ENCODE measurements around the gene ZNF627.
"Not testable (repeated sequence)": the region's sequence is repeated elsewhere in the genome, so short reads cannot be mapped to it uniquely, and the experiment has no call there.

ZNF627 gene

DNA sequence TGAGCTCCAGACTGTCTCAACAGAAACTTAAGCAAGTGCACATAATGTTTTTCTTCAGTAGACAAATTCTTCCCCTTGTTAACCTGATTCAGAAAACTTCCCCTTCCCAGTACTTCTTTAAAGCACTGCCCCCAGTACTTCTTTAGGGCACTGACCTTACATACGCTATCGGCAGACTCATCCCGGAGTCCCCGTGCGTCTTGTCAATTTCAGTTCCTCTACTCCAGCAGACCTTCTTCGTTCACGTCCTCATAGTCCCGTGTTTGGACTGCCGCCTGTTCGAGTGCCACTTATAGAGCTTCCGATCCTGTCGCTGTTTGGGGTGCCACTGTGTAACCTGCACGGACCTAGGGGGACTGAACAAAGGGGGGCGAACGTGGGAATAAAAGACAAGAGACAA lies 29.0 kb downstream of the ZNF627 start:
- ATAC-seq (ENCODE audit: low read depth) (no peak), DNase-seq (ENCODE audit: low spot score) (no peak)
- Histone ChIP-seq H3K36me3 (ENCODE audit: low read depth) (no peaks in the 10 kb centered on the region), H3K27me3 (ENCODE audit: insufficient read depth, poor library complexity, severe bottlenecking) (no peaks in the 10 kb centered on the region), H3K9me3 (ENCODE audit: severe bottlenecking) (no peaks in the 10 kb centered on the region), H3K4me1 (ENCODE audit: insufficient read depth, poor library complexity, severe bottlenecking) (no peaks in the 10 kb centered on the region), H3K4me3 (ENCODE audit: severe bottlenecking) (no peak overlapping the region), H3K27ac (ENCODE audit: poor library complexity, severe bottlenecking) (no peak overlapping the region)
- TF ChIP-seq, protein P1, sequence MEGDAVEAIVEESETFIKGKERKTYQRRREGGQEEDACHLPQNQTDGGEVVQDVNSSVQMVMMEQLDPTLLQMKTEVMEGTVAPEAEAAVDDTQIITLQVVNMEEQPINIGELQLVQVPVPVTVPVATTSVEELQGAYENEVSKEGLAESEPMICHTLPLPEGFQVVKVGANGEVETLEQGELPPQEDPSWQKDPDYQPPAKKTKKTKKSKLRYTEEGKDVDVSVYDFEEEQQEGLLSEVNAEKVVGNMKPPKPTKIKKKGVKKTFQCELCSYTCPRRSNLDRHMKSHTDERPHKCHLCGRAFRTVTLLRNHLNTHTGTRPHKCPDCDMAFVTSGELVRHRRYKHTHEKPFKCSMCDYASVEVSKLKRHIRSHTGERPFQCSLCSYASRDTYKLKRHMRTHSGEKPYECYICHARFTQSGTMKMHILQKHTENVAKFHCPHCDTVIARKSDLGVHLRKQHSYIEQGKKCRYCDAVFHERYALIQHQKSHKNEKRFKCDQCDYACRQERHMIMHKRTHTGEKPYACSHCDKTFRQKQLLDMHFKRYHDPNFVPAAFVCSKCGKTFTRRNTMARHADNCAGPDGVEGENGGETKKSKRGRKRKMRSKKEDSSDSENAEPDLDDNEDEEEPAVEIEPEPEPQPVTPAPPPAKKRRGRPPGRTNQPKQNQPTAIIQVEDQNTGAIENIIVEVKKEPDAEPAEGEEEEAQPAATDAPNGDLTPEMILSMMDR (IDR thresholded peaks at IDR 0.05; ENCODE audit: poor library complexity, severe bottlenecking), result no peak

DNA sequence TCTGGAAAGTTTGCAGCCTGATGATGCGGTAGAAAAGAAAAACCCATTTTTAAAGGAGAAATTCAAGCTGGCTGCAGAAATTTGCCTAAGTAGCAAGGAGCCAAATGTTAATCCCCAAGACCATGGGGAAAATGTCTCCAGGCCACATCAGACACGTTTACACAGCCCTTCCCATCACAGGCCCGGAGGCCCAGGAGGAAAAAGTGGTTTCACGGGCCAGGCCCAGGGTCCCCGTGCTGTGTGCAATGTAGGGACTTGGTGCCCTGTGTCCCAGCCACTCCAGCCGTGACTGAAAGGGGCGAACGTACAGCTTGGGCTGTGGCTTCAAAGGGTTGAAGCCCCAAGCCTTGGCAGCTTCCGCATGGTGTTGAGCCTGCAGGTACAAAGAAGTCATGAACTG lies 35.9 kb downstream of the ZNF627 start:
- Histone ChIP-seq H3K4me3 (ENCODE audit: severe bottlenecking) (no peak overlapping the region), H3K36me3 (ENCODE audit: low read depth) (no peaks in the 10 kb centered on the region), H3K27ac (ENCODE audit: poor library complexity, severe bottlenecking) (no peak overlapping the region), H3K4me1 (ENCODE audit: insufficient read depth, poor library complexity, severe bottlenecking) (no peaks in the 10 kb centered on the region), H3K9me3 (ENCODE audit: severe bottlenecking) (no peaks in the 10 kb centered on the region), H3K27me3 (ENCODE audit: insufficient read depth, poor library complexity, severe bottlenecking) (no peaks in the 10 kb centered on the region)
- no peak for ATAC-seq (ENCODE audit: low read depth)
- TF ChIP-seq, protein P1 (IDR thresholded peaks at IDR 0.05; ENCODE audit: poor library complexity, severe bottlenecking), result no peak
- DNase-seq (ENCODE audit: low spot score), result no peak

DNA sequence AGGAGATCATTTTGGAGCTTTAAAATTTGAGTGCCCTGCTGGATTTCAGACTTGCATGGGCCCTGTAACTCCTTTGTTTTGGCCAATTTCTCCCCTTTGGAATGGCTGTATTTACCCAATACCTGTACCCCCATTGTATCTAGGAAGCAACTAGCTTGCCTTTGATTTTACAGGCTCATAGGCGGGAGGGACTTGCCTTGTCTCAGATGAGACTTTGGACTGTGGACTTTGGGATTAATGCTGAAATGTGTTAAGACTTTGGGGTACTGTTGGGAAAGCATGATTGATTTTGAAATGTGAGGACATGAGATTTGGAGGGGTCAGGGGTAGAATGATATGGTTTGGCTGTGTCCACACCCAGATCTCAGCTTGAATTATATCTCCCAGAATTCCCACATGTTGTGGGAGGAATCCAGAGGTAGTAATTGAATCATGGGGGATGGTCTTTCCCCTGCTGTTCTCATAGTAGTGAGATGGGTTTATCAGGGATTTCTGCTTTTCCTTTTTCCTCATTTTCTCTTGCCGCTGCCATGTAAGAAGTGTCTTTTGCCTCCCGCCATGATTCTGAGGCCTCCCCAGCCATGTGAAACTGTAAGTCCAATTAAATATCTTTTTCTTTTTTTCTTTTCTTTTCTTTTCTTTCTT lies 36.9 kb downstream of the ZNF627 start:
- not testable (repeated sequence) for H3K4me1 ChIP-seq (ENCODE audit: insufficient read depth, poor library complexity, severe bottlenecking); ATAC-seq (ENCODE audit: low read depth); H3K4me3 ChIP-seq (ENCODE audit: severe bottlenecking); H3K27me3 ChIP-seq (ENCODE audit: insufficient read depth, poor library complexity, severe bottlenecking); DNase-seq (ENCODE audit: low spot score); H3K9me3 ChIP-seq (ENCODE audit: severe bottlenecking); H3K27ac ChIP-seq (ENCODE audit: poor library complexity, severe bottlenecking); H3K36me3 ChIP-seq (ENCODE audit: low read depth)

DNA sequence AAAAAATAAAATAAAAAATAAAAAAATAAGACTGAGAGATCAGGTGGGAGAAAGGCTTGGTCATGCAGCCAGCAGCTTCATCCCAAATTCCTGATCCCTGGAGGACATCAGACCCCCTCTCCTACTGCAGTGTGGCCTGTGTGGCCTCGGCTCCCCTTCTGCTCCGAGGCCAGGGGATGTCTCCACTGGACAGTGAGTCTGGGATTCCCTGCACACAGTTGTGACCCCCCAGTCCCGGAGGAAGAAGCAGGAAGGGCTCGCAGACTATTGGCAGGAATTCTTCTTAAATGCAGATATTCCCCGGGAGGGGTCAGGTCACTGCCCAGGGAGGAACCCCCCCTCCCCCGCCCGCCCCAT lies 41.9 kb downstream of the ZNF627 start:
- DNase-seq (ENCODE audit: low spot score) (no peak), ATAC-seq (ENCODE audit: low read depth) (peak; percentile 20)
- no peaks in the 10 kb centered on the region for H3K27me3 ChIP-seq (ENCODE audit: insufficient read depth, poor library complexity, severe bottlenecking)
- H3K9me3 ChIP-seq (ENCODE audit: severe bottlenecking), result no peaks in the 10 kb centered on the region
- H3K4me3 ChIP-seq (ENCODE audit: severe bottlenecking), result peak overlapping the region; percentile 99
- H3K27ac ChIP-seq (ENCODE audit: poor library complexity, severe bottlenecking), result no peak overlapping the region
- peaks cover 2% of the 10 kb centered on the region for H3K4me1 ChIP-seq (ENCODE audit: insufficient read depth, poor library complexity, severe bottlenecking)
- peaks cover under 1% of the 10 kb centered on the region; the same call in 1 of the 2 replicates for H3K36me3 ChIP-seq (ENCODE audit: low read depth)
- TF ChIP-seq, protein P1 (IDR thresholded peaks at IDR 0.05; ENCODE audit: poor library complexity, severe bottlenecking), result no peak

DNA sequence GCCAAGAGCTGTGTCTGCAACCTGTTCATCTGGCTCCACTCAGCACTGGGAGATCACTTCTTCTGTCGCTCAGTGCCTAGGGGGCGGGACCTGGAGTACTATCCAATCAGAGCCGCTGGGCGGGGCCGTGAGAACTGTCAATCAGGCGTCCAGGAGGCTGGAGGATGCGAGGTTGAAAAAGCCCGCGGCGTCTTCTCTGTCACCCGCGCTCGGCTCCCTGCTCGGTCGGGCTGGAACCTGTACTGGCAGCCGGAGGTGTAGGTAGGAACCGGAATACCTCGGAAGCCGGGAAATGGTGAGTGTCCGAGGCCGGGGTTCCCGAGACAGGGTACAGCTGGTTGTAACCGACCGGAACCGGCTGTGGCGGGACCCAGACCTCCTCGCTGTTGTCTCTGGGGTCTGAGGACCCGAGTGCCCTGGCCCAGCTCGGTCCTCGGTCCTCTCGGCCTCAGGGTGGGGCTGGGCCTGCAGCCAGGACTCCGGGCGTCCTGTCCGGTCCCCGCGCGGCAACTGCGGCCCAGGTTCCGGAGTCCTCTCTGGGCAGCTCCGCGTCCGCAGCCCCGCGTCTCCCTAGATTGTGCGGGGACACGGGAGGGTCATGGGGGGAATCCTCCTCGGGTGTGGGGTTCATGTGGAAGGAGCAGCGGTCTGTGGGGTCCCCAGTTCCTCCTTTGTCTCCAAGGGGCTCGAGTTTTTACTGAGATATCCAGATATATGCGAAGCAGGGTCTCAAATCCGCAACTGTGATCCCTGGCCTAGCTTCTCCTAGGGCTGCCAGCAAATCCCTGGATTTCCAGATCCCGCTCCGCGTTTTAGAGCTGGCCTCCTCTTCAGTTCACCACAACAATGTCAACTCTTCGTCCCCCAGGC lies 42.6 kb downstream of the ZNF627 start:
- TF ChIP-seq, protein P1 (IDR thresholded peaks at IDR 0.05; ENCODE audit: poor library complexity, severe bottlenecking), result no peak
- Histone ChIP-seq H3K27ac (ENCODE audit: poor library complexity, severe bottlenecking) (peak overlapping the region; percentile 50), H3K36me3 (ENCODE audit: low read depth) (peaks cover 5% of the 10 kb centered on the region), H3K27me3 (ENCODE audit: insufficient read depth, poor library complexity, severe bottlenecking) (no peaks in the 10 kb centered on the region), H3K4me3 (ENCODE audit: severe bottlenecking) (peak overlapping the region; percentile 99), H3K4me1 (ENCODE audit: insufficient read depth, poor library complexity, severe bottlenecking) (peaks cover 2% of the 10 kb centered on the region), H3K9me3 (ENCODE audit: severe bottlenecking) (no peaks in the 10 kb centered on the region)
- peak; percentile 99 for ATAC-seq (ENCODE audit: low read depth)
- peak; percentile 96 for DNase-seq (ENCODE audit: low spot score)

Data from RWPE2 (cell line).